Measurements from ENCODE around the gene LRRC19.

Gene LRRC19

GRCh38 chr9:26955222-26955903 lies 50.1 kb downstream of the LRRC19 start:
- DNase-seq, result no peak

GRCh38 chr9:26954050-26954508 lies 51.4 kb downstream of the LRRC19 start:
- DNase-seq, result no peak

- DNase-seq, result no peak
Observed at GRCh38 chr9:26951794-26952193, 53.7 kb downstream of the LRRC19 start.

- DNase-seq, result no peak
Observed at GRCh38 chr9:26950521-26950920, 55.0 kb downstream of the LRRC19 start.

GRCh38 chr9:26949637-26950069 lies 55.8 kb downstream of the LRRC19 start:
- no peak for DNase-seq

- DNase-seq, result no peak
Observed at GRCh38 chr9:26947736-26948135, 57.7 kb downstream of the LRRC19 start.

GRCh38 chr9:26946753-26947727 lies 58.4 kb downstream of the LRRC19 start, which contains the start of gene PLAA:
PLAA (minus strand) TSS chr9:26947242; CDS start chr9:26947045, 197 bp downstream.
- peak; percentile 69 to 70 for DNase-seq

- no peak for DNase-seq
Observed at GRCh38 chr9:26945591-26945990, 59.9 kb downstream of the LRRC19 start.

Data from cerebellar nuclear complex (tissue), 1 donor.